ENCODE data around the gene TPCN1.

The TPCN1 gene

DNA sequence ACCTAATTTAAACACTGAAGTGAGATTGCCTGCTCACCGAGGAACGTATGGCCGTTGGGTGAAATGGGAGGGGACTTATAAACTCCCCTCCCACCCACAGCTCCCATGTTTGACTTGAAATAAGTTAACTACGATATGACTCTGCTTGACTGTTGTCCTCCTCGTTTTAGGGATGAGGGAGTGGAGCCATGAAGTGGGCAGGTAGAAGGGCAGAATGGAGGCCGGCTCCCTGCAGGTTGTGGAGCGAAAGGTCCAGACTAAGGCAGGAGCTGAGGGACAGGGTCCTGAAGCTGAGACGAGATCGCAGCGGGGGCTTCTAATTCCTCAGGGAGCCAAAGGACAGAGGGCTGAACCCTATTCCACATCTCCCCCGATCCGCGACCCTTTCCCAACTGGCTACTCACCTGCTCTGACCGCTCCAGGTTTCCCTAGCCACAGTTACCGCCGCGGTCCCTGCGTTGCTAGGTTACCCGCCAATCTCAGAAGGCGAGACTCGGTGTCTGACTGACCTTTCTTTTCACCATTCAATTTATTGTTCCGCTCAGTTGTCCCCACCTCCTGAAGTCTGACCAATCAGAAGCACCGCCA lies 577 bp upstream of the TPCN1 start:
- Histone ChIP-seq H2AFZ (ENCODE audit: low read depth, low read length) (peak overlapping the region; percentile 67), H3K36me3 (ENCODE audit: insufficient read depth, low read length) (no peaks in the 10 kb centered on the region), H3K27me3 (ENCODE audit: insufficient read depth, low read length) (no peaks in the 10 kb centered on the region), H3K4me1 (ENCODE audit: insufficient read depth, low read length) (peaks cover 19% of the 10 kb centered on the region), H3K4me3 (ENCODE audit: low read length) (peak overlapping the region; percentile 64), H3K9me3 (ENCODE audit: low read length) (no peaks in the 10 kb centered on the region)

GRCh38 chr12:113221997-113222729 lies 899 bp downstream of the TPCN1 start:
- Histone ChIP-seq H3K27me3 (ENCODE audit: insufficient read depth, low read length) (no peaks in the 10 kb centered on the region), H3K36me3 (ENCODE audit: insufficient read depth, low read length) (no peaks in the 10 kb centered on the region), H3K4me1 (ENCODE audit: insufficient read depth, low read length) (peaks cover 19% of the 10 kb centered on the region), H3K9me3 (ENCODE audit: low read length) (no peaks in the 10 kb centered on the region), H2AFZ (ENCODE audit: low read depth, low read length) (peak overlapping the region; percentile 17), H3K4me3 (ENCODE audit: low read length) (peak overlapping the region; percentile 58)

GRCh38 chr12:113222730-113223531 lies 1.7 kb downstream of the TPCN1 start:
- no peaks in the 10 kb centered on the region for H3K9me3 ChIP-seq (ENCODE audit: low read length)
- peaks cover 19% of the 10 kb centered on the region for H3K4me1 ChIP-seq (ENCODE audit: insufficient read depth, low read length)
- H3K4me3 ChIP-seq (ENCODE audit: low read length): no peak overlapping the region
- H3K27me3 ChIP-seq (ENCODE audit: insufficient read depth, low read length): no peaks in the 10 kb centered on the region
- H2AFZ ChIP-seq (ENCODE audit: low read depth, low read length): no peak overlapping the region
- no peaks in the 10 kb centered on the region for H3K36me3 ChIP-seq (ENCODE audit: insufficient read depth, low read length)

- Histone ChIP-seq H3K9me3 (ENCODE audit: low read length) (no peaks in the 10 kb centered on the region), H3K36me3 (ENCODE audit: insufficient read depth, low read length) (no peaks in the 10 kb centered on the region), H3K27me3 (ENCODE audit: insufficient read depth, low read length) (no peaks in the 10 kb centered on the region), H3K4me3 (ENCODE audit: low read length) (no peak overlapping the region), H2AFZ (ENCODE audit: low read depth, low read length) (no peak overlapping the region), H3K4me1 (ENCODE audit: insufficient read depth, low read length) (peaks cover 27% of the 10 kb centered on the region)
These were observed 3.7 kb downstream of the TPCN1 start for GRCh38 chr12:113224955-113225354.

- Histone ChIP-seq H3K9me3 (ENCODE audit: low read length) (peaks cover 4% of the 10 kb centered on the region), H3K27me3 (ENCODE audit: insufficient read depth, low read length) (no peaks in the 10 kb centered on the region), H3K4me3 (ENCODE audit: low read length) (no peak overlapping the region), H3K4me1 (ENCODE audit: insufficient read depth, low read length) (peaks cover 22% of the 10 kb centered on the region), H2AFZ (ENCODE audit: low read depth, low read length) (no peak overlapping the region), H3K36me3 (ENCODE audit: insufficient read depth, low read length) (no peaks in the 10 kb centered on the region)
These were observed 5.7 kb downstream of the TPCN1 start for GRCh38 chr12:113226696-113227568.

- no peaks in the 10 kb centered on the region for H3K36me3 ChIP-seq (ENCODE audit: insufficient read depth, low read length)
- H3K4me1 ChIP-seq (ENCODE audit: insufficient read depth, low read length): peaks cover 13% of the 10 kb centered on the region
- peaks cover 4% of the 10 kb centered on the region for H3K9me3 ChIP-seq (ENCODE audit: low read length)
- no peak overlapping the region for H2AFZ ChIP-seq (ENCODE audit: low read depth, low read length)
- no peaks in the 10 kb centered on the region for H3K27me3 ChIP-seq (ENCODE audit: insufficient read depth, low read length)
- H3K4me3 ChIP-seq (ENCODE audit: low read length): no peak overlapping the region
These were observed 6.6 kb downstream of the TPCN1 start for GRCh38 chr12:113227686-113228391.

GRCh38 chr12:113228394-113229028 lies 7.2 kb downstream of the TPCN1 start:
- H3K9me3 ChIP-seq (ENCODE audit: low read length): peaks cover 4% of the 10 kb centered on the region
- H2AFZ ChIP-seq (ENCODE audit: low read depth, low read length): no peak overlapping the region
- H3K27me3 ChIP-seq (ENCODE audit: insufficient read depth, low read length): no peaks in the 10 kb centered on the region
- H3K4me1 ChIP-seq (ENCODE audit: insufficient read depth, low read length): peaks cover 8% of the 10 kb centered on the region
- H3K36me3 ChIP-seq (ENCODE audit: insufficient read depth, low read length): no peaks in the 10 kb centered on the region
- H3K4me3 ChIP-seq (ENCODE audit: low read length): no peak overlapping the region

- H3K4me3 ChIP-seq (ENCODE audit: low read length): no peak overlapping the region
- H2AFZ ChIP-seq (ENCODE audit: low read depth, low read length): no peak overlapping the region
- H3K36me3 ChIP-seq (ENCODE audit: insufficient read depth, low read length): no peaks in the 10 kb centered on the region
These were observed 9.3 kb downstream of the TPCN1 start for GRCh38 chr12:113230315-113231234.

GRCh38 chr12:113231235-113232088 lies 10.2 kb downstream of the TPCN1 start:
- no peaks in the 10 kb centered on the region for H3K27me3 ChIP-seq (ENCODE audit: insufficient read depth, low read length)
- peaks cover 8% of the 10 kb centered on the region for H3K4me1 ChIP-seq (ENCODE audit: insufficient read depth, low read length)
- no peak overlapping the region for H3K4me3 ChIP-seq (ENCODE audit: low read length)
- H3K36me3 ChIP-seq (ENCODE audit: insufficient read depth, low read length): no peaks in the 10 kb centered on the region
- H3K9me3 ChIP-seq (ENCODE audit: low read length): peaks cover 4% of the 10 kb centered on the region
- H2AFZ ChIP-seq (ENCODE audit: low read depth, low read length): no peak overlapping the region

More at GRCh38 chr12:113230315-113231234, 9.3 kb downstream of the TPCN1 start:
- peaks cover 4% of the 10 kb centered on the region for H3K9me3 ChIP-seq (ENCODE audit: low read length)
- H3K27me3 ChIP-seq (ENCODE audit: insufficient read depth, low read length): no peaks in the 10 kb centered on the region
- H3K4me1 ChIP-seq (ENCODE audit: insufficient read depth, low read length): peaks cover 8% of the 10 kb centered on the region

DNA sequence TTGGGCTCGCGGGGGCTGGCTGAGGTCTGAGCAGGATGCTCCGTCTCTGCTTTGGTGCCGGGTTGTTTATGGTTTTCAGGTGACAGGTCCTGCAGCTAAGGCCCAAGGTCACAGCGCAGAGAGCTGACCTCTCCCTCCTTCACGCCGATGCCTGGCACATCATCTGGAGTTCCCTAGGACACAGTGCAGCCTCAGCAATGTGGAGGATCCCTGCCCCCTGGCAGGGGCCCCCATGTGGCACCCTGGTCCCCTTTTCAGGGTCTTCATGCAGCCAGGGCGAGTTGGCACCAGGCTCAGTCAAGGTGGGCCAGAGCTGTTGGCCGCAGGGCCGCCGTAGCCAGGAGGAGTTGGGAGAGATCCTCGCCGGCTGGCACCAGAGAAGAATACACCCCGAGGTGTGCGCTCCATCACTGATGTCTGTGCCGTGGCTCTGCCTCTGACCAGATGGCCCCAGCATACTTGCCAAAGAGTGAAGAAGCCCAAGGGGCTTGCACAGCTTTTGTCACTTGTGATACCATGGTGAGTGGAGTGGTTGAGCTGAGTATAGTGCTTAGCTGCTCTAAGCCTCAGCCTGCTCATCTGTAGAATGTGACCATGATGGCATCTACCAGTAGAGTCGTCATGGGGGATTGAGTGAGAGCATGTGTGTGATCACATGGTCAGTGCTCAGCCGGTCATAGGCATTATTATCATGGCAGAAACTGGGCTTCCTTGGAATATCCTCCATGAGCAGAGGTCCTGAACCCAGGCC lies 11.0 kb downstream of the TPCN1 start:
- Histone ChIP-seq H3K36me3 (ENCODE audit: insufficient read depth, low read length) (no peaks in the 10 kb centered on the region), H3K27me3 (ENCODE audit: insufficient read depth, low read length) (no peaks in the 10 kb centered on the region), H3K4me3 (ENCODE audit: low read length) (no peak overlapping the region), H3K9me3 (ENCODE audit: low read length) (peaks cover 4% of the 10 kb centered on the region), H3K4me1 (ENCODE audit: insufficient read depth, low read length) (peaks cover 8% of the 10 kb centered on the region), H2AFZ (ENCODE audit: low read depth, low read length) (no peak overlapping the region)
